ENCODE data around the gene COX8A. TPM values are rescaled to one million over a fixed set of nuclear protein-coding genes. Genes with fewer than 3 reads are reported as not detected.

COX8A gene
- polyA plus RNA-seq, 2 of the 4 experiments (the other 2 are of a cell fraction): 312 to 794 TPM

DNA sequence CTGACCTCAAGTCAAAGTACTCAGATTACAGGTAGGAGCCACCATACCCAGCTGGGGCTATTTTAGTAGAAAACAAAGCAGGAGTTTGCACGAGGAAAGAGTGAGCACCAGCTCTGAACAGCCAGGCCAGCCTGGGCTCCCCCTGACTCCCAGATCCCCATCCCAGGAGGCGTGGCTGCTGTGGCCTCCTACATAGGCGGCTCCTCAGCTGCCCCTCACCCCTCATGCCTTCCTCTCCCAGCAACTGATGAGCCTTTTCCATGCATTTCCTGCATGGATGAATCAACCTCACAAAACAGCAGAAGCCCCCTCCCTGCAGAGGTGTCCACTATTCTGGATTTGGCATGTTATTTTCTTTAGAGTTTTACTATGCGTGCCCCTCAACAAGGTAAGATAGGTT is 50.8 kb downstream of the COX8A start:
- ATAC-seq: peak in 1 of 2 experiments; percentile 12; a peak in 1 of 6 replicates
- TF ChIP-seq RFX5 (IDR thresholded peaks at IDR 0.05) (peak; percentile 74), CHD4 (IDR thresholded peaks at IDR 0.05; ENCODE audit: borderline replicate concordance) (no peak)
- Histone ChIP-seq H3K27ac (no peak overlapping the region), H3K4me3 (no peak overlapping the region), H3K9me3 (no peaks in the 10 kb centered on the region), H3K4me1 (no peaks in the 10 kb centered on the region), H3K4me2 (no peak overlapping the region)
- FAIRE-seq: no peak
- ChIA-PET POLR2A (no interaction called here), CTCF (interaction anchor here (1.0 to 3.4 kb wide), 6 partner anchors 10 to 188 kb away, joined by 3 to 16 read pairs (median 4); no protein-coding TSS in a partner anchor)
- DNase-seq (ENCODE audit: low read depth in 1 of 2, low spot score in 1 of 2): no peak
- WGBS (ENCODE audit: missing lambda C conversion rate): 62% methylated on average over 4 of the region's 4 CpGs

Small RNAs within 50 kb of the gene (small RNA-seq; reads per million reads assigned to genes)
- gene RNU6-45P: 0 to 3.9 (median 1.0) reads per million in 6 experiments

Other genes starting within 250 kb of the COX8A start
- 2.4 and 3.0 TPM in 2 replicates for gene ZFTA, start 205.8 kb upstream of the COX8A start, polyA plus RNA-seq (2011; rRNA removed)
- gene ZFTA, start 205.8 kb upstream of the COX8A start, polyA plus RNA-seq (2017; fragmentation: RNase III; extraction: RNeasy Plus Mini Kit Qiagen cat#74134 plus additional on column Dnase treatment): 5.6 to 6.6 TPM (median 6.5 TPM) in 3 replicates
- gene SPINDOC, start 161.2 kb upstream of the COX8A start, polyA plus RNA-seq (2011; rRNA removed): 15.6 and 17.6 TPM in 2 replicates
- gene SPINDOC, start 161.2 kb upstream of the COX8A start, polyA plus RNA-seq (2017; fragmentation: RNase III; extraction: RNeasy Plus Mini Kit Qiagen cat#74134 plus additional on column Dnase treatment): 30.4 to 34.8 TPM (median 32.1 TPM) in 3 replicates
- gene MARK2, start 135.5 kb upstream of the COX8A start, polyA plus RNA-seq (2011; rRNA removed): 24.7 and 28.4 TPM in 2 replicates
- 19.7 to 20.4 TPM (median 20.2 TPM) in 3 replicates for gene MARK2, start 135.5 kb upstream of the COX8A start, polyA plus RNA-seq (2017; fragmentation: RNase III; extraction: RNeasy Plus Mini Kit Qiagen cat#74134 plus additional on column Dnase treatment)
- 1.8 and 2.5 TPM in 2 replicates for gene RCOR2, start 57.5 kb upstream of the COX8A start, polyA plus RNA-seq (2011; rRNA removed)
- gene RCOR2, start 57.5 kb upstream of the COX8A start, polyA plus RNA-seq (2017; fragmentation: RNase III; extraction: RNeasy Plus Mini Kit Qiagen cat#74134 plus additional on column Dnase treatment): 0.46 to 0.82 TPM (median 0.58 TPM) in 3 replicates
- 21.9 and 23.7 TPM in 2 replicates for gene NAA40, start 35.6 kb upstream of the COX8A start, polyA plus RNA-seq (2011; rRNA removed)
- 29.8 to 32.0 TPM (median 30.2 TPM) in 3 replicates for gene NAA40, start 35.6 kb upstream of the COX8A start, polyA plus RNA-seq (2017; fragmentation: RNase III; extraction: RNeasy Plus Mini Kit Qiagen cat#74134 plus additional on column Dnase treatment)
- gene OTUB1, start 11.8 kb downstream of the COX8A start, polyA plus RNA-seq (2011; rRNA removed): 109 and 113 TPM in 2 replicates
- 94.0 to 97.4 TPM (median 95.8 TPM) in 3 replicates for gene OTUB1, start 11.8 kb downstream of the COX8A start, polyA plus RNA-seq (2017; fragmentation: RNase III; extraction: RNeasy Plus Mini Kit Qiagen cat#74134 plus additional on column Dnase treatment)
- gene FLRT1, start 61.3 kb downstream of the COX8A start, polyA plus RNA-seq (2011; rRNA removed): 0.28 and 0.31 TPM in 2 replicates
- gene FLRT1, start 61.3 kb downstream of the COX8A start, polyA plus RNA-seq (2017; fragmentation: RNase III; extraction: RNeasy Plus Mini Kit Qiagen cat#74134 plus additional on column Dnase treatment): 0.07 to 0.13 TPM (median 0.10 TPM) in 3 replicates
- gene MACROD1, start 191.5 kb downstream of the COX8A start, polyA plus RNA-seq (2011; rRNA removed): 10.0 and 16.6 TPM in 2 replicates
- 12.0 to 16.4 TPM (median 15.1 TPM) in 3 replicates for gene MACROD1, start 191.5 kb downstream of the COX8A start, polyA plus RNA-seq (2017; fragmentation: RNase III; extraction: RNeasy Plus Mini Kit Qiagen cat#74134 plus additional on column Dnase treatment)
- 288 and 300 TPM in 2 replicates for gene STIP1, start 211.6 kb downstream of the COX8A start, polyA plus RNA-seq (2011; rRNA removed)
- gene STIP1, start 211.6 kb downstream of the COX8A start, polyA plus RNA-seq (2017; fragmentation: RNase III; extraction: RNeasy Plus Mini Kit Qiagen cat#74134 plus additional on column Dnase treatment): 274 to 320 TPM (median 297 TPM) in 3 replicates
- 0.42 and 0.56 TPM in 2 replicates for gene FERMT3, start 232.1 kb downstream of the COX8A start, polyA plus RNA-seq (2011; rRNA removed)
- 1.9 to 2.1 TPM (median 2.0 TPM) in 3 replicates for gene FERMT3, start 232.1 kb downstream of the COX8A start, polyA plus RNA-seq (2017; fragmentation: RNase III; extraction: RNeasy Plus Mini Kit Qiagen cat#74134 plus additional on column Dnase treatment)